CD14-positive monocyte (primary cell): ENCODE results near the gene GPATCH4. TPM values are rescaled to one million over a fixed set of nuclear protein-coding genes. Genes with fewer than 3 reads are reported as not detected.

Source experiments
- DNase-seq, 3 donors: peaks; one replicate each; pipeline ENCODE4 v3.0.0-alpha.2; 2011 to 2022
- H2AFZ ChIP-seq: 2 replicates; pipeline ENCODE4 v1.6.0; 2012; ENCODE audit warnings: mild to moderate bottlenecking, low read depth, low read length, inconsistent platforms; ENCODE audit not compliant: insufficient read depth, poor library complexity, severe bottlenecking
- H3K27ac ChIP-seq, 2 donors: 1 replicate in 1 of 2; 2 replicates in 1 of 2; pipeline ENCODE4 v1.5.1; 2012 to 2013; ENCODE audit warnings: low read length in 2 of 2, control low read depth in 1 of 2, inconsistent platforms in 1 of 2, low read depth in 1 of 2, mild to moderate bottlenecking in 1 of 2
- H3K27me3 ChIP-seq, 2 donors: one replicate each; pipeline versions ENCODE4 v1.6.0 to v1.6.1; 2011 to 2013; ENCODE audit warnings: low read length in 2 of 2; ENCODE audit not compliant: control insufficient read depth in 2 of 2, insufficient read depth in 2 of 2
- H3K36me3 ChIP-seq, 2 donors: replicated peaks in 1 of 2; 1 replicate in 1 of 2; 2 replicates in 1 of 2; pipeline versions ENCODE4 v1.5.1 to v1.6.1; 2012 to 2013; ENCODE audit warnings: low read length in 2 of 2, control low read depth in 1 of 2, inconsistent platforms in 1 of 2, mild to moderate bottlenecking in 1 of 2; ENCODE audit not compliant: insufficient read depth in 2 of 2, control insufficient read depth in 1 of 2
- H3K4me1 ChIP-seq, 2 donors: 1 replicate in 1 of 2; 2 replicates in 1 of 2; pipeline versions ENCODE4 v1.5.1 to v1.6.1; 2012 to 2013; ENCODE audit warnings: low read length in 2 of 2, control low read depth in 1 of 2, inconsistent platforms in 1 of 2, mild to moderate bottlenecking in 1 of 2, moderate library complexity in 1 of 2; ENCODE audit not compliant: insufficient read depth in 2 of 2, control insufficient read depth in 1 of 2
- H3K4me2 ChIP-seq: replicated peaks from 2 replicates; pipeline ENCODE3; 2012; ENCODE audit warnings: low read length, moderate library complexity, mild to moderate bottlenecking; ENCODE audit not compliant: poor library complexity, severe bottlenecking; ENCODE audit errors: extremely low read depth
- H3K4me3 ChIP-seq, 3 experiments: fragments of 200-600 bp in 1 of 3; sonication (generic) in 1 of 3; replicated peaks in 1 of 3; 1 replicate in 2 of 3; 2 replicates in 1 of 3; pipeline ENCODE4 v1.5.1; 2011 to 2013; ENCODE audit warnings: low read length in 3 of 3, mild to moderate bottlenecking in 3 of 3, control low read depth in 2 of 3, low read depth in 2 of 3, inconsistent platforms in 1 of 3, moderate library complexity in 1 of 3
- H3K79me2 ChIP-seq: 2 replicates; pipeline ENCODE4 v1.6.0; 2012; ENCODE audit warnings: mild to moderate bottlenecking, control low read depth, inconsistent platforms, low read length, moderate library complexity; ENCODE audit not compliant: insufficient read depth
- H3K9ac ChIP-seq: 2 replicates; pipeline ENCODE4 v1.6.0; 2017; ENCODE audit warnings: low read length, mild to moderate bottlenecking; ENCODE audit not compliant: insufficient read depth, poor library complexity, severe bottlenecking
- H3K9me3 ChIP-seq, 2 donors: replicated peaks in 1 of 2; 1 replicate in 1 of 2; 2 replicates in 1 of 2; pipeline versions ENCODE4 v1.5.1 to v1.6.1; 2012 to 2013; ENCODE audit warnings: low read length in 2 of 2, control low read depth in 1 of 2; ENCODE audit not compliant: control insufficient read depth in 1 of 2, insufficient read depth in 1 of 2
- H4K20me1 ChIP-seq: 2 replicates; pipeline ENCODE4 v1.6.0; 2012; ENCODE audit warnings: mild to moderate bottlenecking, low read length, control low read depth, moderate library complexity; ENCODE audit not compliant: insufficient read depth
- H3K27ac Mint-ChIP-seq, 7 donors: one replicate each; pipeline ENCODE4 v1.8.0; 2020; ENCODE audit warnings: mild to moderate bottlenecking in 7 of 7, mixed read lengths in 7 of 7, moderate library complexity in 6 of 7, inconsistent platforms in 2 of 7
- H3K27me3 Mint-ChIP-seq, 3 donors: one replicate each; pipeline ENCODE4 v1.8.0; 2021 to 2022; ENCODE audit warnings: low read depth in 3 of 3, mild to moderate bottlenecking in 3 of 3, mixed read lengths in 3 of 3, moderate library complexity in 3 of 3, inconsistent platforms in 1 of 3
- H3K36me3 Mint-ChIP-seq, 2 donors: one replicate each; pipeline ENCODE4 v1.8.0; 2020; ENCODE audit warnings: mixed read lengths in 2 of 2, inconsistent platforms in 1 of 2, mild to moderate bottlenecking in 1 of 2
- H3K4me1 Mint-ChIP-seq: one replicate; pipeline ENCODE4 v1.8.0; 2020; ENCODE audit warnings: mild to moderate bottlenecking, mixed read lengths
- H3K4me3 Mint-ChIP-seq, 2 donors: one replicate each; pipeline ENCODE4 v1.8.0; 2020; ENCODE audit warnings: mild to moderate bottlenecking in 2 of 2, mixed read lengths in 2 of 2, moderate library complexity in 1 of 2
- H3K9me3 Mint-ChIP-seq, 7 donors: one replicate each; pipeline ENCODE4 v1.8.0; 2020 to 2022; ENCODE audit warnings: mixed read lengths in 7 of 7, mild to moderate bottlenecking in 6 of 7, moderate library complexity in 6 of 7, inconsistent platforms in 2 of 7
- WGBS: methylation state at CpG from one replicate; pipeline ENCODE4 v1.1.5; 2013; ENCODE audit warnings: missing lambda C conversion rate; ENCODE audit not compliant: insufficient coverage; 5-methylcytosine and 5-hydroxymethylcytosine counted together
- intact Hi-C, 2 donors: fragments of 100-400 bp; cut with micrococcal nuclease; formaldehyde crosslinking; loops; one replicate each; pipeline versions ENCODE4 v1.15.0 to v1.15.1; 2023
- polyA plus RNA-seq, 3 donors: library from polyadenylated mRNA; depleted of rRNA in 1 of 3; unstranded in 2 of 3; stranded (reverse) in 1 of 3; fragments of 300-500 nt in 2 of 3; fragments of >200 nt in 1 of 3; fragmentation: Illumina TruSeq in 2 of 3; gene quantifications; 1 replicate in 2 of 3; 2 replicates in 1 of 3; pipeline ENCODE4 v1.2.3, GENCODE V29; 2012 to 2021
- TF ChIP-seq, protein P1 (sequence below): fragments of 200-600 bp; IDR thresholded peaks from one replicate; pipeline ENCODE4 v1.8.0; 2022; ENCODE audit warnings: antibody characterized with exemption, mild to moderate bottlenecking

Gene GPATCH4
- polyA plus RNA-seq, 3 donors, result 2.6 to 5.3 (median 4.9) TPM

DNA sequence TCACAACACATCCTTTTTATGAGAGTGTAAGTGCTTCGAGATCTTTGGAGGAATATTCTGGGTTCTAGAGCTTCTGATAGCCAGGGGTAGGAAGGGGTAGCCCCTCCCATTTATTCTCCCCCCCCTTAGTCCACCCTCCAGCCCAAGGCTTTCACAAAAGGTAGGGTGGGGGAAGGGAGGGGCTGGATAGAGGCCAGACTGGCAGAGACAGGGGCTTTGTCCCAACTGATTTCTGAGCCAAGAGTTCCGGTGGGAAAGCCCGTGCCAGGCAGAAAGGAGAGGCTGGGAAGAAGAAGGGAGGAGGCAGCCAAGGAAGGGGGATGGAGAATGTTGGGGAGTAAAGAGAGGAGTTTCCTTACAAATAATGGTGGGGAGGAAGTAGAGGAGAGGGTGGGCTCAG, 43.8 kb upstream of the GPATCH4 start:
- peaks cover 40 to 95% of the 10 kb centered on the region in 2 donors for H3K27me3 ChIP-seq
- no peak for DNase-seq
- 84% methylated on average over 2 of the region's 3 CpGs for WGBS
- no peak overlapping the region for H3K4me3 ChIP-seq
- intact Hi-C loops, result no loop called here
- TF ChIP-seq, protein P1, sequence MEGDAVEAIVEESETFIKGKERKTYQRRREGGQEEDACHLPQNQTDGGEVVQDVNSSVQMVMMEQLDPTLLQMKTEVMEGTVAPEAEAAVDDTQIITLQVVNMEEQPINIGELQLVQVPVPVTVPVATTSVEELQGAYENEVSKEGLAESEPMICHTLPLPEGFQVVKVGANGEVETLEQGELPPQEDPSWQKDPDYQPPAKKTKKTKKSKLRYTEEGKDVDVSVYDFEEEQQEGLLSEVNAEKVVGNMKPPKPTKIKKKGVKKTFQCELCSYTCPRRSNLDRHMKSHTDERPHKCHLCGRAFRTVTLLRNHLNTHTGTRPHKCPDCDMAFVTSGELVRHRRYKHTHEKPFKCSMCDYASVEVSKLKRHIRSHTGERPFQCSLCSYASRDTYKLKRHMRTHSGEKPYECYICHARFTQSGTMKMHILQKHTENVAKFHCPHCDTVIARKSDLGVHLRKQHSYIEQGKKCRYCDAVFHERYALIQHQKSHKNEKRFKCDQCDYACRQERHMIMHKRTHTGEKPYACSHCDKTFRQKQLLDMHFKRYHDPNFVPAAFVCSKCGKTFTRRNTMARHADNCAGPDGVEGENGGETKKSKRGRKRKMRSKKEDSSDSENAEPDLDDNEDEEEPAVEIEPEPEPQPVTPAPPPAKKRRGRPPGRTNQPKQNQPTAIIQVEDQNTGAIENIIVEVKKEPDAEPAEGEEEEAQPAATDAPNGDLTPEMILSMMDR, result no peak
- peaks cover 0 to 4% of the 10 kb centered on the region in 2 donors for H3K4me1 ChIP-seq
- H3K9me3 Mint-ChIP-seq, result peaks cover 0 to 12% (median 3%) of the 10 kb centered on the region in 7 donors
- no peak overlapping the region for H3K4me2 ChIP-seq
- no peaks in the 10 kb centered on the region for H4K20me1 ChIP-seq
- H3K27ac Mint-ChIP-seq, result no peak overlapping the region
- peaks cover 0 to 26% of the 10 kb centered on the region in 2 donors for H3K9me3 ChIP-seq
- no peak overlapping the region for H2AFZ ChIP-seq
- peaks cover 85 to 95% (median 88%) of the 10 kb centered on the region in 3 donors for H3K27me3 Mint-ChIP-seq
- H3K36me3 ChIP-seq, result no peaks in the 10 kb centered on the region
- peaks cover 3 to 4% of the 10 kb centered on the region in 2 donors for H3K36me3 Mint-ChIP-seq
- H3K9ac ChIP-seq, result no peak overlapping the region
- H3K79me2 ChIP-seq, result no peaks in the 10 kb centered on the region
- H3K27ac ChIP-seq, result no peak overlapping the region
- H3K4me1 Mint-ChIP-seq, result peaks cover 8% of the 10 kb centered on the region
- peak overlapping the region in 1 of 2 donors; percentile 68 for H3K4me3 Mint-ChIP-seq

DNA sequence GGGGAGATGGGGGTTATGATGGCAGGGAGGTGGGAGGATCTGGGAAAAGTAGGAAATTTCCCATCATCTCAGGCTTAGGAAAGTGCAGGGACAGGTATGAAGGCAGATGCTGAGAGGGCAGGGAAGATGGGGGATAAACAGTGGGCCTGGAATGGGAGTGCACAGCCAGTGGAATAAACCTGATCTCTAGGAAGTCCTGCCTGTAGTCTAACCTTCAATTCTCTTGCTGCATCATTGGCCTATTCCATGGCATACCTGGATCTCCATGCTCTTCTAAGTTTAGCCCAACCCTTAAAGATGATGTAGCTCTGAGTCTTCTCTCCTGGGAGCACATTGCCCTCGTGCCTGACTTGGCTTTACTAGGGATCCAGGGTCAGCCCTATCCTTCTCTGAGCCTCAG, 43.4 kb upstream of the GPATCH4 start:
- peak overlapping the region in 1 of 2 donors; percentile 68 for H3K4me3 Mint-ChIP-seq
- peaks cover 3 to 4% of the 10 kb centered on the region in 2 donors for H3K36me3 Mint-ChIP-seq
- Histone ChIP-seq H3K27me3 (peaks cover 40 to 96% of the 10 kb centered on the region in 2 donors), H3K9me3 (peaks cover 0 to 26% of the 10 kb centered on the region in 2 donors), H3K4me1 (peaks cover 0 to 4% of the 10 kb centered on the region in 2 donors), H3K4me3 (no peak overlapping the region), H3K79me2 (no peaks in the 10 kb centered on the region), H4K20me1 (no peaks in the 10 kb centered on the region), H3K36me3 (no peaks in the 10 kb centered on the region), H3K9ac (no peak overlapping the region), H3K27ac (no peak overlapping the region), H2AFZ (no peak overlapping the region), H3K4me2 (no peak overlapping the region)
- intact Hi-C loops, result no loop called here
- H3K27me3 Mint-ChIP-seq, result peaks cover 85 to 98% (median 90%) of the 10 kb centered on the region in 3 donors
- peak overlapping the region in 1 of 7 donors; percentile 19 for H3K27ac Mint-ChIP-seq
- H3K4me1 Mint-ChIP-seq, result peaks cover 8% of the 10 kb centered on the region
- no CpG with 5 or more reads among the region's 1 CpG for WGBS
- no peak for DNase-seq
- peaks cover 0 to 12% (median 3%) of the 10 kb centered on the region in 7 donors for H3K9me3 Mint-ChIP-seq
- TF ChIP-seq, protein P1, result no peak
